CD8-positive, alpha-beta memory T cell (primary cell): ENCODE data around the gene CD81. TPM values are rescaled to one million over a fixed set of nuclear protein-coding genes. Genes with fewer than 3 reads are reported as not detected.

ENCODE experiments used
- CTCF ChIA-PET: fragments of 350-600 bp; sonication (Branson Sonifier 250); formaldehyde crosslinking; loops from one replicate; lab custom pipeline; 2021; ENCODE audit warnings: antibody characterized with exemption; lab: Charles Lee
- POLR2A ChIA-PET: fragments of 350-600 bp; sonication (Branson Sonifier 250); formaldehyde crosslinking; loops from one replicate; lab custom pipeline; 2021; ENCODE audit warnings: antibody characterized with exemption; lab: Charles Lee
- DNase-seq, 5 donors: peaks; one replicate each; pipeline versions ENCODE4 v3.0.0 to v3.0.0-alpha.2; 2020 to 2022; ENCODE audit warnings: mixed read lengths in 1 of 5
- H3K27ac ChIP-seq: one replicate; pipeline ENCODE4 v1.7.0; 2013; ENCODE audit warnings: low read depth, mild to moderate bottlenecking, low read length, moderate library complexity
- H3K27me3 ChIP-seq: 2 replicates; pipeline ENCODE4 v1.7.0; 2013; ENCODE audit warnings: low read length, mild to moderate bottlenecking; ENCODE audit not compliant: insufficient read depth, poor library complexity, severe bottlenecking
- H3K36me3 ChIP-seq: 2 replicates; pipeline ENCODE4 v1.7.0; 2013; ENCODE audit warnings: mild to moderate bottlenecking, low read length, moderate library complexity; ENCODE audit not compliant: insufficient read depth
- H3K4me1 ChIP-seq: 2 replicates; pipeline ENCODE4 v1.7.0; 2013; ENCODE audit warnings: mild to moderate bottlenecking, low read length, moderate library complexity; ENCODE audit not compliant: insufficient read depth
- H3K4me3 ChIP-seq: 2 replicates; pipeline ENCODE4 v1.7.0; 2013; ENCODE audit warnings: mild to moderate bottlenecking, low read length
- H3K9me3 ChIP-seq: 2 replicates; pipeline ENCODE4 v1.7.0; 2013; ENCODE audit warnings: mild to moderate bottlenecking, low read length
- H3K27ac Mint-ChIP-seq, 8 donors: one replicate each; pipeline ENCODE4 v1.8.0; 2020 to 2021; ENCODE audit warnings: mixed read lengths in 8 of 8, mild to moderate bottlenecking in 6 of 8, inconsistent platforms in 3 of 8, moderate library complexity in 3 of 8
- H3K27me3 Mint-ChIP-seq, 2 donors: one replicate each; pipeline ENCODE4 v1.8.0; 2020 to 2021; ENCODE audit warnings: mixed read lengths in 2 of 2, mild to moderate bottlenecking in 1 of 2, moderate library complexity in 1 of 2
- H3K36me3 Mint-ChIP-seq, 3 donors: one replicate each; pipeline ENCODE4 v1.8.0; 2020 to 2021; ENCODE audit warnings: mixed read lengths in 3 of 3, inconsistent platforms in 1 of 3, mild to moderate bottlenecking in 1 of 3
- H3K4me1 Mint-ChIP-seq, 3 donors: one replicate each; pipeline ENCODE4 v1.8.0; 2020 to 2021; ENCODE audit warnings: mixed read lengths in 3 of 3, inconsistent platforms in 1 of 3, mild to moderate bottlenecking in 1 of 3
- H3K4me3 Mint-ChIP-seq, 7 donors: one replicate each; pipeline ENCODE4 v1.8.0; 2020 to 2021; ENCODE audit warnings: mixed read lengths in 7 of 7, mild to moderate bottlenecking in 6 of 7, moderate library complexity in 4 of 7, inconsistent platforms in 2 of 7
- H3K9me3 Mint-ChIP-seq, 5 donors: one replicate each; pipeline ENCODE4 v1.8.0; 2020 to 2022; ENCODE audit warnings: mixed read lengths in 5 of 5, mild to moderate bottlenecking in 3 of 5, moderate library complexity in 2 of 5, inconsistent platforms in 1 of 5
- polyA plus RNA-seq: library from polyadenylated mRNA; unstranded; fragments of 300-500 nt; fragmentation: Illumina TruSeq; gene quantifications from one replicate; pipeline ENCODE4 v1.2.3, GENCODE V29; 2021
- total RNA-seq, 2 experiments: library from RNA; stranded (reverse); gene quantifications; one replicate each; pipeline ENCODE4 v1.2.3, GENCODE V29; 2021

Gene CD81
- total and polyA plus RNA-seq, 3 experiments from 2014 or later = 107 to 189 (median 176) TPM

DNA sequence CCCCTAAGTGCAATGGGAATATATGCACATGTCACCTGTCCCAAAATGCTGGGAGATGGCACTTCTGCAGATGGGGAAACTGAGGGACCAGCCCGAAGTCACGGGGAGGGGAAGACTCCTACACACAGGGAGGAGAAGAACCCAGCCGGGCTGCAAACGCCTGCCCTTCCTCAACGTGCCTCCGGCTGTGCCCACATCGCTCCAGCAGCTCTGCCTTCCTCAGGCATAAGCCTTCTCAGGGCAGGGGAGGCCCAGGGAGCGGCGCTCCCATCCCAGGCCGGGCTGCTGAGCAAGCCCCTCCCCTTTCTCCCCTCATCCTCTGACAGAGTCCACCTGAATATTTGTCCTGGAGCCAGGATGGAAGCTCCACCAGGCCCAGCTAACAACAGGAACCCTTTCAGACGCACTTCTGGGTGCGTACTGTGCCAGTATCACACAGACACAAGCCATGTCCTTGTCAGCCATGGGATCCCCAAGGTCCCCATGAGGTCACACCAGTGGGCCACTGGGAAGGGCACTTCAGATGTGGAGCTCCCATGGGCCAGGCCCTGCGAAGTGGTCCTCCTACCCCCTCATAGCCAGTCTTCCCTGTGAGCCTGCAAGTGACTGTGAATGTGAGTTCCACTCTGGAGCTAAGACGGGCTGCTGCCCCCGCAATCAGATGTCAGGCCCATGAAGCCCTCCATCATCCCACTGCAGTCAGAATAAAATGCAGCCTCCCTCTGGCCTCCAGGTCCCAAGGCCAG, 2.5 kb upstream of the CD81 start:
- ChIA-PET POLR2A (interaction anchor here (0.5 to 0.7 kb wide), 2 partner anchors 9 to 35 kb away, joined by 3 to 4 read pairs; no protein-coding TSS in a partner anchor), CTCF (interaction anchor here (1.3 to 1.5 kb wide), 2 partner anchors 46 to 68 kb away, joined by 4 to 5 read pairs; no protein-coding TSS in a partner anchor)
- H3K4me3 Mint-ChIP-seq = peak overlapping the region in 1 of 7 donors; percentile 46
- peaks cover 0 to 4% of the 10 kb centered on the region in 2 donors for H3K27me3 Mint-ChIP-seq
- H3K4me1 Mint-ChIP-seq = peaks cover 5 to 19% (median 9%) of the 10 kb centered on the region in 3 donors
- peaks cover 19% of the 10 kb centered on the region for H3K4me1 ChIP-seq
- peak overlapping the region in 1 of 8 donors; percentile 97 for H3K27ac Mint-ChIP-seq
- H3K36me3 Mint-ChIP-seq = peaks cover 0 to 7% (median 0%) of the 10 kb centered on the region in 3 donors
- no peaks in the 10 kb centered on the region for H3K36me3 ChIP-seq
- no peak overlapping the region for H3K27ac ChIP-seq
- no peaks in the 10 kb centered on the region for H3K9me3 Mint-ChIP-seq
- H3K27me3 ChIP-seq = no peaks in the 10 kb centered on the region
- no peak overlapping the region for H3K4me3 ChIP-seq
- DNase-seq = no peak
- no peaks in the 10 kb centered on the region for H3K9me3 ChIP-seq

DNA sequence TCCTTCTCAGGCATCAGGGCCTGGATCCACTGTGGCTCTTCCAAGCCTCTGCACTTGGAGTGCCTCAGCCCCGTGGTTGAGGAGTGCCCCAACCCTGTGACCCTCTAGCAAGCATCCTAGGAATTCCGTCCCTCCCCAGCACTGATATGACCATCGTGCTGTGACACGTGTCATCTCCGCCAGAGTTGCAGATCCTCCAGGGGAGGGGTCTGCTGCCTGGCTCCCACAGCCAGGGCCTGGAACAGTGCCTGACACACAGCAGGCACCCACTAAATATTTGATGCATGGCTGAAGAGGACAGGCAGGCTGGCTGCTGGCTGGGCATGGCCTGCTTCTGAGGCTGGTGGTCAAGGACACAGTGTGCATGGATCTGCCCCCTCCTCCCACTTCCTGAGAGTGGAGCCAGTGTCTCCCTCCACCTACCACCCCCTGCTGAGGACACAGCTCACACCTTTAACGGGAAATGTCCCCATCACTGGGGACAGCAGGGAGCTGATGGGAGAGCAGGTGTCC, 1.7 kb upstream of the CD81 start:
- peaks cover 23% of the 10 kb centered on the region for H3K4me1 ChIP-seq
- H3K4me3 ChIP-seq = no peak overlapping the region
- H3K9me3 Mint-ChIP-seq = no peaks in the 10 kb centered on the region
- H3K4me3 Mint-ChIP-seq = peak overlapping the region in 6 of 7 donors; percentile 44 to 85 (median 56)
- H3K36me3 ChIP-seq = no peaks in the 10 kb centered on the region
- H3K9me3 ChIP-seq = no peaks in the 10 kb centered on the region
- H3K36me3 Mint-ChIP-seq = peaks cover 0 to 11% (median 0%) of the 10 kb centered on the region in 3 donors
- H3K27me3 Mint-ChIP-seq = peaks cover 0 to 3% of the 10 kb centered on the region in 2 donors
- no peaks in the 10 kb centered on the region for H3K27me3 ChIP-seq
- H3K27ac ChIP-seq = no peak overlapping the region
- ChIA-PET CTCF (interaction anchor here (1.3 to 3.6 kb wide), 2 partner anchors 69 to 70 kb away, joined by 4 to 22 read pairs; no protein-coding TSS in a partner anchor), POLR2A (interaction anchor here (0.5 kb wide), 1 partner anchor 9 kb away, joined by 3 read pairs; no protein-coding TSS in a partner anchor)
- DNase-seq = no peak
- peak overlapping the region in 2 of 8 donors; percentile 34 to 50 for H3K27ac Mint-ChIP-seq
- H3K4me1 Mint-ChIP-seq = peaks cover 11 to 27% (median 15%) of the 10 kb centered on the region in 3 donors

DNA sequence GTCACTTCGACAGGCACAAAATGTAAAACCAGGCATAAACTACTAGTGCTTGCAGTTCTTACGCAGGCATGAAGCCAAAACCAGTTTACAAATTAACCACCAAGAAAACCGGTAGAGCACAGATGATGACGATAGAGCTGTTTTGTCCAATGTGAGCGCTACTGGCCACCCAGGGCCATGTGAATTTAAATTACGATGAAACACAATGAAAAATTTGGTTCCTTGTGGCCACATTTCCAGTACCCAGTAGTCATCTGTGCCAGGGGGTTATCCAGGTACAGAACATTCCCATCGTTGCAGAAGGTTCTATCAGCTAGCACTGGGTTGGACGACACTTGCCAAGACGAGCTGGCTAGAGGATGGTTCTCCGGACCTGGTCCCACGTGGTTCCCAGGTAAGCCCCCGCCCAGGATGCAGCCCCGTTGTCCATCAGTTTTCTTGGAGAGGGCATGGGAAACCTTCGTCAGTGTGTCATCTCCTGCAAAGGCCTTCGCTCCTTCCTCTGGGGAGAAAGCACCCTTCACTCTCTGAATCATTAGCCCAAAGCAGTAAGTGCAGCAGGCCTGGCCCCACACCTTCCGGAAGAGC, 1.1 kb upstream of the CD81 start:
- Mint-ChIP-seq H3K27me3 (peaks cover 0 to 3% of the 10 kb centered on the region in 2 donors), H3K9me3 (no peaks in the 10 kb centered on the region), H3K27ac (peak overlapping the region in 3 of 8 donors; percentile 3 to 34 (median 19)), H3K4me1 (peaks cover 17 to 34% (median 20%) of the 10 kb centered on the region in 3 donors), H3K4me3 (peak overlapping the region in 6 of 7 donors; percentile 58 to 85 (median 66)), H3K36me3 (peaks cover 0 to 12% (median 0%) of the 10 kb centered on the region in 3 donors)
- Histone ChIP-seq H3K27ac (no peak overlapping the region), H3K4me1 (peaks cover 23% of the 10 kb centered on the region), H3K4me3 (no peak overlapping the region), H3K27me3 (no peaks in the 10 kb centered on the region), H3K9me3 (no peaks in the 10 kb centered on the region), H3K36me3 (no peaks in the 10 kb centered on the region)
- ChIA-PET CTCF (interaction anchor here (3.6 kb wide), 1 partner anchor 71 kb away, joined by 22 read pairs; no protein-coding TSS in a partner anchor), POLR2A (interaction anchor here (2.4 kb wide), 1 partner anchor 24 kb away, joined by 26 read pairs; the partner anchor contains the start of gene TSSC4)
- DNase-seq = no peak

DNA sequence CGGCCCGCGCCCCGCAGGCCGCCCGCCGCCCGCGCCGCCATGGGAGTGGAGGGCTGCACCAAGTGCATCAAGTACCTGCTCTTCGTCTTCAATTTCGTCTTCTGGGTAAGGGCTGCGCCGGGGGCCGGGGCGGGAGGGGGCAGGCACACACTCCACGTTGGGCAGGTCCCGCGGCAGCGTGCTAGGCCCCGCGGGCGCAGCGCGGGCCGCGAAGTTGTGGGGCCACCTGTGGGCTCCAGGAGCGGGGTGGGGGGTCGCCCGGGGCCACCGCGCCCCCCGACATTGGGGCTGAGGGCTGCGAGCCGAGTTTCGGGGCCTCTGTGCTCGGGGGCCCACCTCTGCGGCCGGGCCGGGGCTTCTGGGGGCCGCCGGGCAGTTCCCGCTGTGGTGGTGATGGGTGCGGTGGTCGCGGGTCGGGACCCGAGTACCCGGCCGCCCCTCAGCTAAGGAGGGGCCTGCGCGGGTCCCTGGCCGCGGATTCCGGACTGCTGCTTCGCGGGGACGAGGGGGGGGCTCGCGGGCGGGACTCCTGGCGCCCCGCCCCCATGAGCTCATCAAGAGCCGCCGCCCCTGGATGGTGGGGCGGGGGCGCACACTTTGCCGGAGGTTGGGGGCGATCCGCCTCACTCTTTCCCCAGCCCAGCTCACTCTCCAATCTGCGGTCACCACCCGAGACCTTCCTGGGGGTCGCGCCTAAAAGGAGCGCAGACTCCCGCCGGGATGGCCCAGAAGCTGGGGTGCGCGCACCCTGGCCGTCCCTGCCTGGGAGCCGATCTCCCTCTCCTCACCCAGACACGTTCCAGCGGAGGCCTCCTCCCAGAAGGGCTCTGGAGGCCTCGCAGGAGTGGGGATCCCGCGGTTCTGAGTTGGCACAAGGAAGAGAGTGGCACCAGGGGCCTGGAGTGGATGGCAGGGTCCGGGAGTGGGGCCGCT, 667 bp downstream of the CD81 start:
- Histone ChIP-seq H3K4me1 (peaks cover 27% of the 10 kb centered on the region), H3K4me3 (peak overlapping the region; percentile 74), H3K36me3 (no peaks in the 10 kb centered on the region), H3K27me3 (no peaks in the 10 kb centered on the region), H3K9me3 (no peaks in the 10 kb centered on the region), H3K27ac (peak overlapping the region; percentile 79)
- peaks cover 0 to 15% (median 0%) of the 10 kb centered on the region in 3 donors for H3K36me3 Mint-ChIP-seq
- peaks cover 23 to 51% (median 34%) of the 10 kb centered on the region in 3 donors for H3K4me1 Mint-ChIP-seq
- DNase-seq = peak; percentile 46 to 78 (median 55)
- peak overlapping the region; percentile 6 to 92 (median 85) for H3K27ac Mint-ChIP-seq
- CTCF ChIA-PET = interaction anchor here (0.7 to 3.6 kb wide), 5 partner anchors 10 to 155 kb away, joined by 3 to 22 read pairs (median 8); partner anchors contain the start of gene TSSC4
- no peaks in the 10 kb centered on the region for H3K9me3 Mint-ChIP-seq
- peaks cover 0 to 3% of the 10 kb centered on the region in 2 donors for H3K27me3 Mint-ChIP-seq
- peak overlapping the region; percentile 80 to 93 (median 87) for H3K4me3 Mint-ChIP-seq
- POLR2A ChIA-PET = interaction anchor here (0.6 to 2.4 kb wide), 9 partner anchors 9 to 602 kb away, joined by 3 to 26 read pairs (median 5); partner anchors contain the start of genes C11orf21, TSPAN32 and TSSC4

DNA sequence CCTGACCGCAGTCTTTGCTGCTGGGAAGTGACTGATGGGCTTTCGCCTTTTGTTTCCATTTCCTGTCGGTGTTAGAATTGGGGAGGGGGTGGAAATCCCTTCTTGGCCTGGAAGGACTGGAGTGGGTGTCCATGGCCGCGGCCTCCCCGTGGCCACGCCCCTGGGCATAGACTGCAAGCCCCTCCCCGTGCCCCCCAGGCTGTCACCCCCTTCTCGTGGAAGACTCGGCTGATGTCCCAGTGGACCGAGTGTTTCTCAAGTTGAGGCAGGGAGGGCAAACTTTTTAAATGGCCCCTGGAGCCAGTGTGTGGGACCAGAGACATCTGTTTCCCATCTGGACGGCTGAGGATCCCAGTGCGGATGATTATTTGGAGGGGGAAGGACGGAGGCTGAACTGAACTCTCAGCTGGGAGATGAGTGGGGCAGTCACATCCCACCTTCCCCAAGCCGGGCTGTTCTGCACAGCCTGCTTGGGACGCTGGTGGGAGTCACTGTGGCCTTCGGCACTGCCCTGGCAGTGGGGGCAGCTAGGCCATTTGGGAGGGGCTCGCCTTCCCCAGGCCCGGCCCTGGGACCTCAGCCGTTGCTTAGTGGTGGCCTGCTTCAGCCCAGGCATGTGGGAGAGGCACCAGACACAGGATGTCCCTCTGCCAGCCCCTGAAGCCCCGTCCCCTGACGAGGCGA, 1.6 kb downstream of the CD81 start:
- ChIA-PET CTCF (interaction anchor here (0.7 to 3.6 kb wide), 4 partner anchors 9 to 73 kb away, joined by 4 to 22 read pairs (median 9); partner anchors contain the start of gene TSSC4), POLR2A (interaction anchor here (0.6 to 2.4 kb wide), 7 partner anchors 8 to 77 kb away, joined by 3 to 26 read pairs (median 5); partner anchors contain the start of genes C11orf21, TSPAN32 and TSSC4)
- Histone ChIP-seq H3K9me3 (no peaks in the 10 kb centered on the region), H3K27me3 (no peaks in the 10 kb centered on the region), H3K27ac (peak overlapping the region; percentile 79), H3K4me1 (peaks cover 36% of the 10 kb centered on the region), H3K36me3 (no peaks in the 10 kb centered on the region), H3K4me3 (peak overlapping the region; percentile 74)
- H3K27me3 Mint-ChIP-seq = peaks cover 0 to 3% of the 10 kb centered on the region in 2 donors
- peaks cover 27 to 60% (median 41%) of the 10 kb centered on the region in 3 donors for H3K4me1 Mint-ChIP-seq
- H3K36me3 Mint-ChIP-seq = peaks cover 0 to 17% (median 0%) of the 10 kb centered on the region in 3 donors
- peak in 1 of 5 donors; percentile 47 for DNase-seq
- peak overlapping the region; percentile 80 to 93 (median 87) for H3K4me3 Mint-ChIP-seq
- no peaks in the 10 kb centered on the region for H3K9me3 Mint-ChIP-seq
- H3K27ac Mint-ChIP-seq = peak overlapping the region; percentile 78 to 92 (median 85)

DNA sequence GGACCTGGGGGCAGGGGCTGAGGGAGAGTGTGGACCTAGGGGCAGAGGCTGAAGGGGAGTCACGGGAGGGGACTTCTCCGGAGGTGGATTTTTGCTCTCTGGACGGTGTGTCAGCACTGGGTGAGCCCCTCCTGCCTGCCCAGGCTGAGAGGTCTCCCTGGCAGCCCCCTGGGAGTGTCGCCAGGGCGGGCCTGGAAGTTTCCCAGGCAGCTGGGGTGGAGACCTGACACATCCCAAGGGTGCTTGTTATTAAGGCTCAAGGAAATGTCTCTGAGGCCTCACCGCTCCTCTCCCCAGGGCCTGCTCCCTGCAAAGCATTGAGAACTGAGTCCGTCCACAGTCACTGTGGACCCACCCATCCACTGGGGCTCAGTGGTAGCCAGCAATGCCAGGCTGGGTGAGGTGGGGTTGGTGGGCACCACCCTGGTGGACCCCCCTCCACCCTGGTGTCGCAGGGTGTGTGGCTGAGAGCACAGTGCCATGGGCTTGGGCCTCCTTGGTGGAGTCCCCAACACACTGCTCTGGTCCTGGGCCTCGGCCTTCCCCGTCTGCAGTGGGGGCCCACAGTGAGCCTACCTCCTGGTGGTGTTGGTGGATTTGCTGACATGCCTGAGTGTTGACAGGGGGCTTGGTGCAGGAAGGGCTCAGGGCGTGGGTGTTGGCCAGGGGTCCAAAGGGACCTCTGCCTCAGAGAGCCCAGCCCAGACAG, 2.5 kb downstream of the CD81 start:
- H3K27me3 ChIP-seq = no peaks in the 10 kb centered on the region
- H3K36me3 ChIP-seq = no peaks in the 10 kb centered on the region
- CTCF ChIA-PET = interaction anchor here (2.6 kb wide), 1 partner anchor 8 kb away, joined by 10 read pairs; no protein-coding TSS in a partner anchor
- peak in 1 of 5 donors; percentile 51 for DNase-seq
- POLR2A ChIA-PET = interaction anchor here (0.7 kb wide), 1 partner anchor 8 kb away, joined by 5 read pairs; no protein-coding TSS in a partner anchor
- no peaks in the 10 kb centered on the region for H3K9me3 ChIP-seq
- H3K4me1 Mint-ChIP-seq = peaks cover 35 to 68% (median 46%) of the 10 kb centered on the region in 3 donors
- H3K27ac ChIP-seq = no peak overlapping the region
- peaks cover 42% of the 10 kb centered on the region for H3K4me1 ChIP-seq
- peaks cover 0 to 3% of the 10 kb centered on the region in 2 donors for H3K27me3 Mint-ChIP-seq
- peaks cover 0 to 17% (median 0%) of the 10 kb centered on the region in 3 donors for H3K36me3 Mint-ChIP-seq
- H3K4me3 ChIP-seq = no peak overlapping the region
- H3K4me3 Mint-ChIP-seq = peak overlapping the region; percentile 41 to 93 (median 65)
- H3K27ac Mint-ChIP-seq = peak overlapping the region; percentile 36 to 88 (median 75)
- H3K9me3 Mint-ChIP-seq = no peaks in the 10 kb centered on the region
